ENCODE results near the gene POLH. TPM values are rescaled to one million over a fixed set of nuclear protein-coding genes. Genes with fewer than 3 reads are reported as not detected.

Gene POLH
- total RNA-seq, 2 experiments from 2014 or later, result 67.3 to 93.5 TPM

DNA sequence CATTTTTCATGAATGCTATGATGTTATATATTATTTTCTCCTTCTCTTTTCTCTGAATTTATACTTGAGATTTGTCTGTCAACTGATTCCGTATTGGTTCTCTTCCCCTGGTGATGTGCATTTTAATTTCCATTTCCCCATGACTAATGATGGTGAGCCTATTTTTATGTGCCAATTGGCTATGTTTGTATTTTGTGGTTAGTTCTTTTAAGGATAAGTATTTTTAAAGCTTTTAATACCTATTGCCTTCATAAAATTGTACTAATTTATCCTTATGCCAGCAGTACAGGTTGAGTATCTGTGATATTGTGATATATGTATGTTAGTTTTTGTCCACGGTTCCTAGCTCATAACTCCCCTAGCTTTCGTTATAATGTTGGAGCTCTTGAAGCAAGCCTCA lies 2.8 kb downstream of the POLH start:
- BruUV-seq (replicated peaks), result no TSS peak
- DNase-seq (ENCODE audit: low spot score), result no peak
- ChIA-PET CTCF (ENCODE audit: unreplicated experiment) (no interaction called here), POLR2A (interaction anchor here (0.5 to 1.7 kb wide), 4 partner anchors 27 to 224 kb away, joined by 3 to 4 read pairs (median 3); partner anchors contain the start of gene GTPBP2)
- Histone ChIP-seq H3K4me2 (ENCODE audit: low read length) (peak overlapping the region; percentile 74), H3K79me2 (ENCODE audit: insufficient read depth, low read depth, low read length) (peaks cover 74% of the 10 kb centered on the region), H2AFZ (ENCODE audit: low read length) (no peak overlapping the region), H3K36me3 (ENCODE audit: insufficient read depth, low read length) (peaks cover 46% of the 10 kb centered on the region), H3K27ac (ENCODE audit: low read depth, low read length, poor library complexity, severe bottlenecking) (peak overlapping the region; percentile 92), H4K20me1 (ENCODE audit: insufficient read depth, low read length) (peaks cover 9% of the 10 kb centered on the region), H3K4me3 (ENCODE audit: low read depth, low read length, poor library complexity, severe bottlenecking) (peak overlapping the region; percentile 99), H3K4me1 (ENCODE audit: insufficient read depth, low read length, poor library complexity, severe bottlenecking) (peaks cover 23% of the 10 kb centered on the region), H3K9me2 (ENCODE audit: insufficient read depth, low read length) (no peaks in the 10 kb centered on the region), H3K9me3 (ENCODE audit: low read length) (no peaks in the 10 kb centered on the region)
- TF ChIP-seq EZH2phosphoT487 (IDR thresholded peaks at IDR 0.05; ENCODE audit: borderline replicate concordance, low read depth, low read length), result no peak
- TF ChIP-seq, protein P1, sequence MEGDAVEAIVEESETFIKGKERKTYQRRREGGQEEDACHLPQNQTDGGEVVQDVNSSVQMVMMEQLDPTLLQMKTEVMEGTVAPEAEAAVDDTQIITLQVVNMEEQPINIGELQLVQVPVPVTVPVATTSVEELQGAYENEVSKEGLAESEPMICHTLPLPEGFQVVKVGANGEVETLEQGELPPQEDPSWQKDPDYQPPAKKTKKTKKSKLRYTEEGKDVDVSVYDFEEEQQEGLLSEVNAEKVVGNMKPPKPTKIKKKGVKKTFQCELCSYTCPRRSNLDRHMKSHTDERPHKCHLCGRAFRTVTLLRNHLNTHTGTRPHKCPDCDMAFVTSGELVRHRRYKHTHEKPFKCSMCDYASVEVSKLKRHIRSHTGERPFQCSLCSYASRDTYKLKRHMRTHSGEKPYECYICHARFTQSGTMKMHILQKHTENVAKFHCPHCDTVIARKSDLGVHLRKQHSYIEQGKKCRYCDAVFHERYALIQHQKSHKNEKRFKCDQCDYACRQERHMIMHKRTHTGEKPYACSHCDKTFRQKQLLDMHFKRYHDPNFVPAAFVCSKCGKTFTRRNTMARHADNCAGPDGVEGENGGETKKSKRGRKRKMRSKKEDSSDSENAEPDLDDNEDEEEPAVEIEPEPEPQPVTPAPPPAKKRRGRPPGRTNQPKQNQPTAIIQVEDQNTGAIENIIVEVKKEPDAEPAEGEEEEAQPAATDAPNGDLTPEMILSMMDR (conservative IDR thresholded peaks at IDR 0.05; ENCODE audit: low read length), result no peak
- intact Hi-C loops (cut with micrococcal nuclease; ENCODE audit: unreplicated experiment), result no loop called here

DNA sequence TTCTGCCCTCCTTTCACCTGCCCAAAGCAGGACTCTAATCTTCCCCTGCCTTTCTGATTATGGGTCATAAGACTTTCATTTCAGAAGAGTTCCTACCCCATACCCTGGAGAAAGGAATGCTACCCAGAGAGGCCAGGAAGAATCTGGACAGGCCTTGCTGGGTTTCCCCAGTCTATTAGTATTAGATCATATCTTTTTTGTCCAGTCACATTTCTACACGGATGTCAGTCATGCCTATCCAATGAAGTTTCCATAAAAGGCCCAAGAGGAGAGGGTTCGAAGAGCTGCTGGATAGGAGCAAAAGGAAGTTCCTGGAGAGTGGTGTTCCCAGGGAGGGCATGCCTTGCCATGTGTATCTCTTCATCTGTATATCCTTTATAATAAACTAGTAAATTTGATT lies 3.2 kb downstream of the POLH start:
- CTCF ChIA-PET (ENCODE audit: unreplicated experiment), result no interaction called here
- H3K4me1 ChIP-seq (ENCODE audit: insufficient read depth, low read length, poor library complexity, severe bottlenecking), result peaks cover 23% of the 10 kb centered on the region
- H3K4me3 ChIP-seq (ENCODE audit: low read depth, low read length, poor library complexity, severe bottlenecking), result peak overlapping the region; percentile 99
- H3K79me2 ChIP-seq (ENCODE audit: insufficient read depth, low read depth, low read length), result peaks cover 69% of the 10 kb centered on the region
- intact Hi-C loops (cut with micrococcal nuclease; ENCODE audit: unreplicated experiment), result no loop called here
- POLR2A ChIA-PET, result interaction anchor here (0.5 to 1.7 kb wide), 4 partner anchors 28 to 224 kb away, joined by 3 to 4 read pairs (median 3); partner anchors contain the start of gene GTPBP2
- peak overlapping the region; percentile 92 for H3K27ac ChIP-seq (ENCODE audit: low read depth, low read length, poor library complexity, severe bottlenecking)
- no peaks in the 10 kb centered on the region for H3K9me3 ChIP-seq (ENCODE audit: low read length)
- no TSS peak for BruUV-seq (replicated peaks)
- DNase-seq (ENCODE audit: low spot score), result no peak
- H4K20me1 ChIP-seq (ENCODE audit: insufficient read depth, low read length), result peaks cover 10% of the 10 kb centered on the region
- H2AFZ ChIP-seq (ENCODE audit: low read length), result no peak overlapping the region
- no peaks in the 10 kb centered on the region for H3K9me2 ChIP-seq (ENCODE audit: insufficient read depth, low read length)
- TF ChIP-seq, protein P1 (conservative IDR thresholded peaks at IDR 0.05; ENCODE audit: low read length), result no peak
- no peak for TF ChIP-seq EZH2phosphoT487 (IDR thresholded peaks at IDR 0.05; ENCODE audit: borderline replicate concordance, low read depth, low read length)
- H3K36me3 ChIP-seq (ENCODE audit: insufficient read depth, low read length), result peaks cover 51% of the 10 kb centered on the region
- peak overlapping the region; percentile 74 for H3K4me2 ChIP-seq (ENCODE audit: low read length)

DNA sequence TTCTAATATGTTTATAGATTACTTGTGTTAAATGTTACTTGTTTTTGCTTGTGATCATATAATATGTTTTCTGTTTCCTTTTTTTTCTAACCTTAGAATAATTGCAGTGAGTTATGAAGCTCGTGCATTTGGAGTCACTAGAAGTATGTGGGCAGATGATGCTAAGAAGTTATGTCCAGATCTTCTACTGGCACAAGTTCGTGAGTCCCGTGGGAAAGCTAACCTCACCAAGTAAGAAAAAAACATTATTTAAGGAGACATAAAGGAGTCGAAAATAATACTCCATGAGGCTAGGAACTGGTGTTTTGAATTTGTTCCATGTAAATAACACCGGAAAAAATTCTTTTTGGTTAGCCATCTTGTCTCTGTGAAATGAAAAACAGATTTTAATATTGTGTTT lies 6.9 kb downstream of the POLH start:
- POLR2A ChIA-PET, result interaction anchor here (1.3 kb wide), 1 partner anchor 46 kb away, joined by 6 read pairs; the partner anchor contains the start of gene GTPBP2
- no TSS peak for BruUV-seq (replicated peaks)
- H3K4me1 ChIP-seq (ENCODE audit: insufficient read depth, low read length, poor library complexity, severe bottlenecking), result peaks cover 16% of the 10 kb centered on the region
- no peaks in the 10 kb centered on the region for H3K9me2 ChIP-seq (ENCODE audit: insufficient read depth, low read length)
- no peak overlapping the region for H3K4me2 ChIP-seq (ENCODE audit: low read length)
- no peak overlapping the region for H3K27ac ChIP-seq (ENCODE audit: low read depth, low read length, poor library complexity, severe bottlenecking)
- no peaks in the 10 kb centered on the region for H3K9me3 ChIP-seq (ENCODE audit: low read length)
- peaks cover 80% of the 10 kb centered on the region for H3K36me3 ChIP-seq (ENCODE audit: insufficient read depth, low read length)
- intact Hi-C loops (cut with micrococcal nuclease; ENCODE audit: unreplicated experiment), result no loop called here
- H3K4me3 ChIP-seq (ENCODE audit: low read depth, low read length, poor library complexity, severe bottlenecking), result no peak overlapping the region
- no peak for DNase-seq (ENCODE audit: low spot score)
- H3K79me2 ChIP-seq (ENCODE audit: insufficient read depth, low read depth, low read length), result peaks cover 38% of the 10 kb centered on the region
- no peak overlapping the region for H2AFZ ChIP-seq (ENCODE audit: low read length)
- H4K20me1 ChIP-seq (ENCODE audit: insufficient read depth, low read length), result peaks cover 14% of the 10 kb centered on the region
- CTCF ChIA-PET (ENCODE audit: unreplicated experiment), result no interaction called here
- TF ChIP-seq EZH2phosphoT487 (IDR thresholded peaks at IDR 0.05; ENCODE audit: borderline replicate concordance, low read depth, low read length), result no peak
- TF ChIP-seq, protein P1 (conservative IDR thresholded peaks at IDR 0.05; ENCODE audit: low read length), result no peak

Data from OCI-LY7 (cell line).